Glutamatergic neuron (in vitro differentiated cells): Measurements from ENCODE around the gene SCAMP1. TPM values are rescaled to one million over a fixed set of nuclear protein-coding genes. Genes with fewer than 3 reads are reported as not detected.
A peak's percentile ranks its signal among the peaks of the same experiment; 100 is the strongest.

Experiments
- DNase-seq: peaks from one replicate; pipeline ENCODE4 v3.0.0; 2022
- H3K27ac Mint-ChIP-seq: one replicate; pipeline ENCODE4 v1.8.0; 2020; ENCODE audit warnings: mild to moderate bottlenecking, mixed read lengths, inconsistent platforms; ENCODE audit not compliant: unreplicated experiment
- H3K27me3 Mint-ChIP-seq: one replicate; pipeline ENCODE4 v1.8.0; 2020; ENCODE audit warnings: mild to moderate bottlenecking, moderate library complexity, mixed read lengths, inconsistent platforms; ENCODE audit not compliant: unreplicated experiment
- H3K36me3 Mint-ChIP-seq: one replicate; pipeline ENCODE4 v1.8.0; 2020; ENCODE audit warnings: mild to moderate bottlenecking, mixed read lengths, inconsistent platforms; ENCODE audit not compliant: unreplicated experiment
- H3K4me1 Mint-ChIP-seq: one replicate; pipeline ENCODE4 v1.8.0; 2020; ENCODE audit warnings: mild to moderate bottlenecking, low read depth, mixed read lengths, inconsistent platforms; ENCODE audit not compliant: unreplicated experiment
- H3K4me3 Mint-ChIP-seq: one replicate; pipeline ENCODE4 v1.8.0; 2020; ENCODE audit warnings: mild to moderate bottlenecking, mixed read lengths, inconsistent platforms; ENCODE audit not compliant: unreplicated experiment
- H3K9me3 Mint-ChIP-seq: one replicate; pipeline ENCODE4 v1.8.0; 2020; ENCODE audit warnings: mild to moderate bottlenecking, moderate library complexity, mixed read lengths, inconsistent platforms; ENCODE audit not compliant: unreplicated experiment
- total RNA-seq: library from RNA; stranded (reverse); fragmentation: NEBNext Ultra II Directional; extraction: Animal tissue kit (Norgen Biotek cat#: 25700); gene quantifications from one replicate; pipeline ENCODE4 v1.2.1, GENCODE V29; 2021; ENCODE audit not compliant: unreplicated experiment
- TF ChIP-seq, protein P1 (sequence below): fragments of 200-600 bp; sonication (generic); IDR thresholded peaks from one replicate; pipeline ENCODE4 v1.5.0; 2021; ENCODE audit not compliant: partially characterized antibody, unreplicated experiment

SCAMP1 gene
- total RNA-seq, 1 donor from 2014 or later = 36.2 TPM

GRCh38 chr5:78509884-78510769 lies 149.7 kb downstream of the SCAMP1 start:
- Mint-ChIP-seq H3K9me3 (peaks cover 12% of the 10 kb centered on the region), H3K27ac (no peak overlapping the region), H3K36me3 (no peaks in the 10 kb centered on the region)

GRCh38 chr5:78511121-78511906 lies 150.9 kb downstream of the SCAMP1 start:
- Mint-ChIP-seq H3K27me3 (peaks cover under 1% of the 10 kb centered on the region), H3K9me3 (peaks cover 10% of the 10 kb centered on the region), H3K27ac (no peak overlapping the region), H3K4me1 (peaks cover 44% of the 10 kb centered on the region), H3K4me3 (no peak overlapping the region), H3K36me3 (no peaks in the 10 kb centered on the region)
- TF ChIP-seq, protein P1, sequence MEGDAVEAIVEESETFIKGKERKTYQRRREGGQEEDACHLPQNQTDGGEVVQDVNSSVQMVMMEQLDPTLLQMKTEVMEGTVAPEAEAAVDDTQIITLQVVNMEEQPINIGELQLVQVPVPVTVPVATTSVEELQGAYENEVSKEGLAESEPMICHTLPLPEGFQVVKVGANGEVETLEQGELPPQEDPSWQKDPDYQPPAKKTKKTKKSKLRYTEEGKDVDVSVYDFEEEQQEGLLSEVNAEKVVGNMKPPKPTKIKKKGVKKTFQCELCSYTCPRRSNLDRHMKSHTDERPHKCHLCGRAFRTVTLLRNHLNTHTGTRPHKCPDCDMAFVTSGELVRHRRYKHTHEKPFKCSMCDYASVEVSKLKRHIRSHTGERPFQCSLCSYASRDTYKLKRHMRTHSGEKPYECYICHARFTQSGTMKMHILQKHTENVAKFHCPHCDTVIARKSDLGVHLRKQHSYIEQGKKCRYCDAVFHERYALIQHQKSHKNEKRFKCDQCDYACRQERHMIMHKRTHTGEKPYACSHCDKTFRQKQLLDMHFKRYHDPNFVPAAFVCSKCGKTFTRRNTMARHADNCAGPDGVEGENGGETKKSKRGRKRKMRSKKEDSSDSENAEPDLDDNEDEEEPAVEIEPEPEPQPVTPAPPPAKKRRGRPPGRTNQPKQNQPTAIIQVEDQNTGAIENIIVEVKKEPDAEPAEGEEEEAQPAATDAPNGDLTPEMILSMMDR = no peak
- no peak for DNase-seq

More at GRCh38 chr5:78509884-78510769, 149.7 kb downstream of the SCAMP1 start:
- Mint-ChIP-seq H3K4me1 (peaks cover 51% of the 10 kb centered on the region), H3K4me3 (peak overlapping the region; percentile 82), H3K27me3 (peaks cover 3% of the 10 kb centered on the region)
- DNase-seq = peak; percentile 62
- TF ChIP-seq, protein P1 = no peak

DNA sequence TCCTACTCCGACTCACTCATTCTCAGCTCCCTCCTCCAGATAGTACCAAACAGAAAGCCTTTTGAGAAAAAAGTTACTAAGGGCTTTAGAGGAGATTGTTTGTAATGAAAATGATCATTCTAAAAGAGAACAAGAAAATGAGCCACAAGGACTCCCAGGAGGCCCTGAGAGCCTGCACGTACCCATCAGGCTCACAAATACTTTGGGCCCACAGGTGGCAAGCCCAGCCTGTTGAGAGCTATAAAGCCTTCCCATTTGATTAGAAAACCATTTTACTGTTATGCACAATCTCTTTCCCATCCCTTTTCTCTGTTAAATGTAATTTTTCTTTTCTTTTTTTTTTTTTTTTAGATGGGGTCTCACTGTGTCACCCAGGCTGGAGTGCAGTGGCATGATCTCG lies 152.0 kb downstream of the SCAMP1 start:
- no peak for DNase-seq
- no peak overlapping the region for H3K27ac Mint-ChIP-seq
- no peaks in the 10 kb centered on the region for H3K27me3 Mint-ChIP-seq
- H3K4me3 Mint-ChIP-seq = no peak overlapping the region
- TF ChIP-seq, protein P1 = no peak
- H3K9me3 Mint-ChIP-seq = peaks cover 10% of the 10 kb centered on the region
- H3K4me1 Mint-ChIP-seq = peaks cover 34% of the 10 kb centered on the region
- peaks cover 5% of the 10 kb centered on the region for H3K36me3 Mint-ChIP-seq

DNA sequence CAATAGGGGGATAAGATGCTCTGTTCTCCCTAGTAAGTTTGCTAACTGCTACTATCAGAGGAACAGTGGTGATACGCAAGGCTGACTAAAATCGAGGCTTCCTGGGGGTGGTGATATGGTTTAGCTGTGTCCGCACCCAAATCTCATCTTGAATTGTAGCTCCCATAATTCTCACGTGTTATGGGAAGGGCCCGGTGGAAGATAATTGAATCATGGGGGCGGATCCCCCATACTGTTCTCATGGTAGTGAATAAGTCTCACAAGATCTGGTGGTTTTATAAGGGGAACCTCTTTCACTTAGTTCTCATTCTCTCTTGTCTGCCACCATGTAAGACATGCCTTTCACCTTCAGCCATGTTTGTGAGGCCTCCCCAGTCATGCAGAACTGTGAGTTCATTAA lies 153.0 kb downstream of the SCAMP1 start:
- Mint-ChIP-seq H3K9me3 (peaks cover 10% of the 10 kb centered on the region), H3K27me3 (no peaks in the 10 kb centered on the region), H3K4me1 (peaks cover 24% of the 10 kb centered on the region), H3K36me3 (peaks cover 11% of the 10 kb centered on the region), H3K27ac (no peak overlapping the region), H3K4me3 (no peak overlapping the region)
- TF ChIP-seq, protein P1 = no peak
- DNase-seq = no peak
